ENCODE results near the gene HDAC4.

Gene HDAC4

DNA sequence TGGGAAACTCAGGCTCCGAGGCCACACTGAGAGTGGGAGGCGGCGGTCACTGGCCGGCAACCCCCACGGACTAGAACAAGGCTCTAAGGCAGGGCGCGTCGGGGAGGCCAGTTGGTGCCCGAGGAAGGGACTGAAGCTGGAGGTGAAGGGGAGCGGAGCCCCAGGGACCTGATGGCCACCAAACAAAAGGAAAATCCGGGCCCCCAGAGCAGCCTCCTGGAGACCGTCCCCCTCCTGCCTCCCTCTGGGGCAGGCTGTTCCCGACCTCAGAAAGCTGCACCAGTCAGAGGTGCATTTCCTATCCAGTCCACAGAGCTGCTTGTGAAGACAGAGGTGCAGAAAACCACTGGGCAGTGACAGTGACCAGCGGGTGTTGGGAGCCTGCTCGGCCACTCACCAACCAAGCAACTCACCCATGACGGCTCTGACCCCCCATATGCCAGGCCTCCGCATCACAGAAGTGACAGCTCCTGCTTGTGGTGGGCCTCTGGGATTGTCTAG, 380.2 kb downstream of the HDAC4 start:
- no peak overlapping the region for H3K9ac ChIP-seq (ENCODE audit: low read length)
- no peaks in the 10 kb centered on the region for H3K36me3 ChIP-seq (replicated peaks; ENCODE audit: insufficient read depth, low read length)

DNA sequence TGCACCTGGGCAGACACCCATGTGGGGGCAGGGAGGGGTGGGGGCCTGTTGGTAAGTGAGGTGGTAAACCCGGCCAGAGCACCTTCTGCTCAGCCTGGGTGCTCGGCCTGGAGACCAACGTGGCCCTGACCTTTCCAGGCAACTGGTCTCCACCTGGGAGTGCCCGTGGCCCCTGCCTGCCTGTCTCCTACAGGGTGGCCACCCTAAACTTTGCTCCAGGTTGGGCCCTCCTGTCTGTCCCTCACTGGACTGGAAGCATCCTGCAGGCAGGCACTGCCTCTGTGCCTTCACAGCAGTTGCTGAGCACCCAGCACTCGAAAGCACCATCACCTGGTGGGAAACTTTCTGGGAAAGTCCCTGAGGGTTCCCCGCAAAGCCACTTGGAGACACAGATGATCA, 381.6 kb downstream of the HDAC4 start:
- Histone ChIP-seq H3K27me3 (replicated peaks; ENCODE audit: insufficient read depth, low read length) (peaks cover 37% of the 10 kb centered on the region), H3K9ac (ENCODE audit: low read length) (no peak overlapping the region), H3K4me3 (ENCODE audit: low read length) (no peak overlapping the region), H3K4me1 (ENCODE audit: low read length) (no peaks in the 10 kb centered on the region), H3K9me3 (replicated peaks; ENCODE audit: insufficient read depth, low read length) (no peaks in the 10 kb centered on the region), H3F3A (ENCODE audit: insufficient read depth, low read length) (no peaks in the 10 kb centered on the region), H3K9me2 (replicated peaks; ENCODE audit: insufficient read depth, low read length) (no peaks in the 10 kb centered on the region), H4K20me1 (ENCODE audit: insufficient read depth, low read length) (no peaks in the 10 kb centered on the region), H3K79me2 (ENCODE audit: low read length) (no peaks in the 10 kb centered on the region), H2AFZ (ENCODE audit: low read length) (no peak overlapping the region), H3K4me2 (ENCODE audit: low read depth, low read length) (no peak overlapping the region), H3K36me3 (replicated peaks; ENCODE audit: insufficient read depth, low read length) (no peaks in the 10 kb centered on the region), H3K27ac (ENCODE audit: low read length) (no peak overlapping the region)
- DNase-seq = no peak
- TF ChIP-seq EZH2 (optimal IDR thresholded peaks at IDR 0.05; ENCODE audit: low read depth, low read length) = no peak
- TF ChIP-seq EZH2phosphoT487 (IDR thresholded peaks at IDR 0.05; ENCODE audit: low read length) = no peak
- no peak for TF ChIP-seq CTCF (IDR thresholded peaks at IDR 0.05; ENCODE audit: low read length)

More for the DNA sequence above, 380.2 kb downstream of the HDAC4 start:
- Histone ChIP-seq H3K9me3 (replicated peaks; ENCODE audit: insufficient read depth, low read length) (no peaks in the 10 kb centered on the region), H3F3A (ENCODE audit: insufficient read depth, low read length) (no peaks in the 10 kb centered on the region), H3K9me2 (replicated peaks; ENCODE audit: insufficient read depth, low read length) (no peaks in the 10 kb centered on the region), H3K27me3 (replicated peaks; ENCODE audit: insufficient read depth, low read length) (peaks cover 48% of the 10 kb centered on the region), H4K20me1 (ENCODE audit: insufficient read depth, low read length) (no peaks in the 10 kb centered on the region), H2AFZ (ENCODE audit: low read length) (no peak overlapping the region), H3K27ac (ENCODE audit: low read length) (no peak overlapping the region), H3K4me1 (ENCODE audit: low read length) (no peaks in the 10 kb centered on the region), H3K79me2 (ENCODE audit: low read length) (no peaks in the 10 kb centered on the region), H3K4me2 (ENCODE audit: low read depth, low read length) (no peak overlapping the region), H3K4me3 (ENCODE audit: low read length) (no peak overlapping the region)
- TF ChIP-seq EZH2phosphoT487 (IDR thresholded peaks at IDR 0.05; ENCODE audit: low read length) = no peak
- TF ChIP-seq EZH2 (optimal IDR thresholded peaks at IDR 0.05; ENCODE audit: low read depth, low read length) = no peak
- TF ChIP-seq CTCF (IDR thresholded peaks at IDR 0.05; ENCODE audit: low read length) = no peak
- no peak for DNase-seq

DNA sequence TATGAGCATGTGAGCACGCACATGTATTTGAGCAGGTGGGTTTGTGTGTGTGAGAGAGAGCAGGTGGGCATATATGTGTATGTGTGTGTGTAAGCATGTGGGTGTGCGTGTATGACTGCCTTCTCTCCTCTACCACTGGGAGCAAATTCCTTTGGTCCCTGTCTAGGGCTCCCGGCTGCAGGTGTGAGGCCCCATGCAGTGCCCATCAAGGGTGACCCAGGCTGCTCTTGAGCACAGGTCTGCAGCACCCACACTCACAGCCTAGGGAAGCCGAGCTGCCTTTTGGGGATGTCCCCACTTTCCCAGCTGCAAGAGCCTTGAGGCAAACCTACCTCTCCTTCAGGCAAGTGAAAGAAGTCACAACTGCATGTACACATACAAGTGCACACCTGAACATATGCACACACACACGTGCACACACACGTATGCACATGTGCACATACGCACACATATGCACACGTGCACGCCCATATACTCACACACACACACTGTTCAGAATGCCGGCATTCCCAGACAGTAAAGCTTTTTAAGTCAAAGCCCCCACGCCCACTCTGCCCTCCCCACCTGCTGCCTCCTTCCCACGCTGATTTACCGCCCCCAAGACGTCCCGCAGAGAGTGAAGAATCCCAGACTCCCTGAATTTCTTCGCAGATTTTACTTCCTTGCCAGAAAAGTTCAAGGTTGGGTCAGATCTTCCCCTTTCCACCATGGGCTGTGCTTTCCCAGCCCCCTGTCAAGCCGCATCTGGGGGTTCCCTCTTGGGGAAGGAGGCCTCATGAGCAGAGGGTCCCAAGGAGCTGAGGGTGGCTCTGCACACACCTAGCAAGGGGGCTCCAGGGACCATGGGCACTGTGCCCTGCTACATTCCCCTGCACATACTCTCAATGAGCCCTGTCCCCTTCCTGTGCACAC, 382.3 kb downstream of the HDAC4 start:
- no peak overlapping the region for H3K4me2 ChIP-seq (ENCODE audit: low read depth, low read length)
- no peak for DNase-seq
- no peaks in the 10 kb centered on the region for H3K36me3 ChIP-seq (replicated peaks; ENCODE audit: insufficient read depth, low read length)
- H4K20me1 ChIP-seq (ENCODE audit: insufficient read depth, low read length) = no peaks in the 10 kb centered on the region
- H3K4me1 ChIP-seq (ENCODE audit: low read length) = no peaks in the 10 kb centered on the region
- peaks cover 39% of the 10 kb centered on the region for H3K27me3 ChIP-seq (replicated peaks; ENCODE audit: insufficient read depth, low read length)
- no peak overlapping the region for H3K27ac ChIP-seq (ENCODE audit: low read length)
- H3F3A ChIP-seq (ENCODE audit: insufficient read depth, low read length) = no peaks in the 10 kb centered on the region
- H2AFZ ChIP-seq (ENCODE audit: low read length) = no peak overlapping the region
- no peaks in the 10 kb centered on the region for H3K9me3 ChIP-seq (replicated peaks; ENCODE audit: insufficient read depth, low read length)
- no peaks in the 10 kb centered on the region for H3K9me2 ChIP-seq (replicated peaks; ENCODE audit: insufficient read depth, low read length)
- no peak overlapping the region for H3K4me3 ChIP-seq (ENCODE audit: low read length)
- H3K9ac ChIP-seq (ENCODE audit: low read length) = no peak overlapping the region
- H3K79me2 ChIP-seq (ENCODE audit: low read length) = no peaks in the 10 kb centered on the region
- no peak for TF ChIP-seq CTCF (IDR thresholded peaks at IDR 0.05; ENCODE audit: low read length)
- TF ChIP-seq EZH2 (optimal IDR thresholded peaks at IDR 0.05; ENCODE audit: low read depth, low read length) = no peak
- TF ChIP-seq EZH2phosphoT487 (IDR thresholded peaks at IDR 0.05; ENCODE audit: low read length) = no peak
